Stimulated activated CD8-positive, alpha-beta memory T cell treated with anti-CD3 and anti-CD28 coated beads, Interleukin-15, amount 100 ng/mL, for 4 hours (primary cell): ENCODE measurements around the gene CEP78.

ENCODE experiments used
- DNase-seq, 2 donors: peaks; one replicate each; pipeline ENCODE4 v3.0.0-alpha.2; 2020; ENCODE audit warnings: low read depth in 2 of 2

CEP78 gene

DNA sequence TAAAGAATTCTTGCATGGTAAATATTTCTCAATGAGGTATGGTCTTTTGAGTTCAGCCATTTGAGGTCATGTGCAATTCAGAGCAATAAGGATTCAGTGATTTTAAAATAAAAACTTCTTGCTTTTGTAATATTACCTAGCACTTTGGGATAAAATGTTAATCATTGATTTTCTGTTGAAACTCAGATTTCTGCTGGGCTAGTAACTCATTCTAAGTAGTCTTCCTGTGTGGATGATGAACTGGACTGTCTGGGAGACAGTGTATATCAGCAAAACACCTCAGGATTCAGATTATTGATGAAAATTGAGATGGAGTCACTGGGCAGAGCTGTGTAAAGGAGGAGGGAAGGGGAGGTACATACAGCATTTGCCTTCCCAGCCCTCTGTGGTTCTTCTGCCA is 50.2 kb downstream of the CEP78 start:
- DNase-seq = no peak

DNA sequence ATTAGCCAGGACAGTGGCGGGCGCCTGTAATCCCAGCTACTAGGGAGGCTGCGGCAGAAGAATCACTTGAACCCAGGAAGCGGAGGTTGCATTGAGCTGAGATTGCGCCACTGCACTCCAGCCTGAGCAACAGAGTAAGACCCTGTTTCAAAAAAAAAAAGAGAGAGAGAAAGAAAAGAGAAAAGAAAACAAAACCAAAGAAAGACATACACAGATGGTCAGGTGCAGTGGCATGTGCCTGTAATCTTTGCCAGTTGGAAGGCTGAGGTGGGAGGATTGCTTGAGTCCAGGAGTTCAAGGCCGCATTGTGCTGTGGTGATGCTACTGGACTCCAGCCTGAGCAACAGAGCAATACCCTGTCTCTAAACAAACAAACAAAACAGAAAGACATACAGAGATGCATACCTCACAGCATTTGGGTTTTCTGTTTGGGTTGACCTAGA is 51.1 kb downstream of the CEP78 start:
- DNase-seq = no peak

DNA sequence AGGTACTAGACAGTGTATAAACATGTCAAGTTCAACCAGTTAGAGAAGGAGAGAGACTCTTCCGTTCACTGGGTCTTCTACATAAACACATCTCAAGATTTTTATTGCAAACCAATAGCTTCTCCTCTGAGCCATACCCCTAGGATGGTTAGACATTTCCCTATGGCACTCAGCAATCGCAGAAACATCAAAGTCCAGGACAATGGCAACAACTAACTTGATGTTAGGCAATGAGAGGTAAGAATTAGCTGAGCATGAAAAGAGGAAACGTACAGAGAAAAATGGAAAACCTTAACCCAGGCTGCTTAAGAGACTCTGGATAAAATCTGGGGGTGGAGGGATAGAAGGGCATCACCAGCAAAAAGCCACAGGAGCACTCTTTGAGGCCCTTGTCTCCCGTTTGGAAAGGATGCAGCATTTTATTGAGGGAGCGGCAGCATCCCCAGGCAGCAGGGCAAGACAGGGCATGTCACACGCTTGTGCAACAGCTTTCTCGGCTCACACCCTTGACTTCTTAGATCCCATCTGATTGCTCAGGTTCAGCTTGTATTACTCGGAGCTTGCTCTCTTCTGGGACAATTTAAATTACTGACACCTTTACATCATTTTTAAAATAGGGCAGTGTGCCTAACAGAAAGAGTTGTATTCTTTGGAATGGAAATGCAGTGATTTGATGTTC is 52.5 kb downstream of the CEP78 start:
- DNase-seq = no peak

DNA sequence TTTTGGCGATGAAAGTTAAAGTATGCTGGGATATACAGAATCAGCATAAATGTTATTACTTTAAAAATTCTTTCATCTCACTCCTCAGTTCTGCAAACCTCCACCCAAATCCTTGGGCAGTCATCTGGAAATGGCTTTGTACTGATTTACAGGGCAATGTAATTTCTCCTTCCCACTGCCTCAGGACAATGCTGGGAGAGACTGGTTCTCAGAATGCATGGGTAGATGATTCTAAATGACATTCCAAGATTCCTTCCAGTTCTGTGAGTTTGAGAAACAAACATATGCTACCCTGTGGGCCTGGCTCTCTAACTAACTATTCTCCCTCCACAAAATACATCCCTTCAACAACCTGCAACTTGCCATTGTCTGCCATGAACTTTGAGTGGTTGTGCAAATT is 53.6 kb downstream of the CEP78 start:
- no peak for DNase-seq

DNA sequence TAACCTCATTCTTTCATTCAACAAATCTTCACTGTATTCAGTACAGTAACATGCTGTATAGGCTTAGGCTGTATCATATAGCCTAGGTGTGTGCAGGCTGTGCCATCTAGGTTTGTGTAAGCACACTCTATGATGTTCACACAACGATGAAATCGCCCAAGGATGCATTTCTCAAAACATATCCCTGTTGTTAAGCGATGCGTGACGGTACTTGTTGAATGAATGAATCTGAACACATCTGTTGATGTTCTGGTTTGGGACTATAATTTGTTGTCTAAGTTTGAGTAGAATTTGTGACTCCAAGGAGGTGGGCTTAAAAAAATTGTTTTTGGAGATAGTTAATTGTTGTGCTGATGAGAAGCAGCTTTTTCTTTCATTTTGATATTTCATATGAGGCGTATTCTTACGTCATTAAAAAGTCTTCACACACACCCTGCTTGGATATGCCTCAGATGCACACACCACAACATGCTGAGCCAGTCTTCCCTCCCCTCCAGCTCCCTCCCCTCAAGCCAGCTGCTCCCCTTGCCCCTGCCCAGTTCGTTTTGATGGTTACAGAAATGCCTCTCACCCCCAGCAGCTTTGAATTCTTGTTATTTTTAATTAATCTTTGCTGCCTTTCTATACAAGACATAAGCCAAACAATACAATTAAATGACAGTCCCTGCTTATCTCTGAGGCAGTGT is 55.5 kb downstream of the CEP78 start:
- DNase-seq = no peak

DNA sequence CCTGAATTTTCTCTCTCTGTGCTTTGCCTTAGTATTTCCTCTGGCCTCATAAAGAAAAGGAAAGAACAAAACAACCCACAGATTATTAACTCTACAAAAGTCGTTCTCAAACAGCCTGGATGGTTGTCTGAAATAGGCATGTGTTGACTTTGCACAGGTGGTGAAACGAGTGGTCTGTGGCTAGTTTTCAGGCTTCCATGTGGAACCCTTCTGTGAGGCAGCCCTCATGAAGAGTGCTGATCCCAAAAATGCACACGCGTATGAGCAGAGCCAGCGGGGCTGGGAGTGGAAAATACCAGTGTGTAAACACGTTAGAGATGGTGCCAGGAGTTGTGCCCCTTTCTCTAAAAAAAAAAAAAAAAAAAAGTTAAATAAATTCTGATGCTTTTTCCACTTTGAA is 56.2 kb downstream of the CEP78 start:
- DNase-seq = no peak

DNA sequence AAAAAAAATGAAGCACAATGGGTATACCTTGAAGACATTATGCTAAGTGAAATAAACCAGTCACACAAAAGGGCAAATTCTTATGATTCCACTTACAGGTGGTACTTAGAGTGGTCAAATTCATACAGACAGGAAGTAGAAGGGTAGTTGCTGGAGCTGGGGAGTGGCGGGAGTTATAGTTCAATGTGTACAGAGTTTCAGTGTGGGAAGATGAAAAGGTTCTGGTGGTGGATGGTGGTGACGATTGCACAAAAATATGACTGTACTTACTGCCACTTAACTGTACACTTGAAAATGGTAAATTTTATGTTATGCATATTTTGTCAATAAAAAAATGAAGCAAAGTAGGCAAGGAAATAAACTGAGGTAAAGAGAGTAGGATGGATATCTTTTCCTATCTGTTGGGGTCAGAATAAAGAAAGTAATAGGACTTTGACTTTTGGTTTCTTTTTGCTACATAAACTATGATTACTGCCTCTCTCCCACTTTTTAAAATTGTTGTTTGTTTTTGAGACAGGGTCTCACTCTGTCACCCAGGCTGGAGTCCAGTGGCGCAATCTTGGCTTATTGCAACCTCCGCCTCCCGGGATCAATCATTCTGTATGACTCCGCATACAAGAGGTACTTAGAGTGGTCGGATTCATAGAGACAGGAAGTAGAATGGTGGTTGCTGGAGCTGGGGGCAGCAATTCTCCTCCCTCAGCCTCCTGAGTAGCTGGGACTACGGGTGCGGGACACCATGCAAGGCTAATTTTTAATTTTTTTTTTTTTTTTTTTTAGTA is 57.0 kb downstream of the CEP78 start:
- no peak for DNase-seq

DNA sequence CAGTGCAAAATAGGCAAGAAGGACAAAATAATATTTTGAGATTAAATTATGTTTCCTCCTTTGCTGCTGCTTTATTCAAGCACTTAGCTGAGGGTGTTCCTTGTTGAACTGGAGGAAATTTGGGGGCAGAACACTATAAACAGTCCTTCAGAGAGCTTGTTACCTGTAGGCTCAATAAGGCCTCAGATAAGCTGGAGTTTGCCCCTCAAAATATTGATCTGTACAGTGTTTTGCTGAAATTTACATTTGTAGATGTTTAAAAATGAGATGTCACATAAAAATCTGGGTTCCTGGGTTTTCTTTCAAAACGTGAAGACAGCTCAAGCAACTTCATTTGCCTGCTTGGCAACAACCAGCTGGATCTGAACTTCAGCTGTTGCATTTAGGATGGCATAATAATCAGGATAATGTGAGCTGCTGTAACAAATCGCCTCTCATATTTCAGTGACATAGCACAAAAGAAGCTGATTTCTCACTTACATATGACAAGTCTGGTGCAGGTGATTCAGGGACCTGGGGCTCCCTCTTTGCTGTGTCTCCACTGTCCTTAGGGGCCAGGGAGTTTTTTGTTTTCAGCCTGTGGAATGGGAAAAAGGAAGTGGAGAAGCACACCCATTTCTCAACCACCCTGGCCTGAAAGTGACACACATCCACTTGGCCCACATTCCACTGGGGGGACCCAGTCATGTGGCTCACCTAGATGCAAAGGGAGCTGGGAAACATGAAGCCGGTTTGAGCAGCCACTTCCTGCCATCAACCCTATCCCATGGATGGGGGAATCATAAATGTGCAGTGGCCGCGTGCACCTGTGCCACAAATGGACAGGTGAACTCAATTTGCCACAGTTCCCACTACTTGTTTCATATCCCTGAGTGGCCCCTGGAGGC is 58.7 kb downstream of the CEP78 start:
- no peak for DNase-seq

DNA sequence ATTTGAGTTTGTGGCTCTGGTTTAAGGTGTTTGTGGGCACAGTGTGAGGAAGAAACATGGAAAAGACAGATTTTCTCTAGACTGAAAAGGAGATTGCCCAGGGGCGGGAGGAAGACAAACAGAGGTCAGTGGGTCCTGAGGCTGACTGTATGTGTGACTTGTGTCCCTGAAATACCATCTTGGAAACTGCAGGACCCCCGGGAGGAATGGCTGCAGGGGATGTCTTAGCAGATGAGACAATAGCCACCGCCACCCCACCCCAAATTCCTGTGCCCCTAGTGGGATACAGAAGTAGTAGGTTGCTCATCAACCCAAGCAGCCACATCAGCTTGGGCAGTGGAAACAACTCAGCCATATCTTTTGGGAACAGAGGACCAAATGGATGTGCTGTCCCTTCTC is 59.3 kb downstream of the CEP78 start:
- DNase-seq = no peak

DNA sequence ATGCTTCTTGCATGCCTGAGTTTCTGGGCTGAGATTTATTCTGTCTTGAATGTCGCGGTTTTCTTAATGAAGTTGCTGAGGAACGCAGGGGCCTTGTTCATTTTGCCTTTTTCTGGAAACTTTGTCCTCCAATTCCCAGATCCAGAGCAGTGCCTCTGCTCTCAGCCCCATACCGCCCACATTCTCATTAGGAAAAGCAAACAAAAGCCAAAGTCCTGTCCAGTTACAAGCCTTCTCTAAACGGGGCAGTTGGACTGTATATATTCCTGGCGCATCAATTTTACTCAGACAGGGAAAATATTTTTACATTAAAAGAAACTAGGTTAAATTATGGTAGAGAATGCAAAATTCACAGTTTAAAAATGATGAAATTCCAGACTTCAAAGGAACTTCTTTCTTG is 59.9 kb downstream of the CEP78 start:
- DNase-seq = no peak

DNA sequence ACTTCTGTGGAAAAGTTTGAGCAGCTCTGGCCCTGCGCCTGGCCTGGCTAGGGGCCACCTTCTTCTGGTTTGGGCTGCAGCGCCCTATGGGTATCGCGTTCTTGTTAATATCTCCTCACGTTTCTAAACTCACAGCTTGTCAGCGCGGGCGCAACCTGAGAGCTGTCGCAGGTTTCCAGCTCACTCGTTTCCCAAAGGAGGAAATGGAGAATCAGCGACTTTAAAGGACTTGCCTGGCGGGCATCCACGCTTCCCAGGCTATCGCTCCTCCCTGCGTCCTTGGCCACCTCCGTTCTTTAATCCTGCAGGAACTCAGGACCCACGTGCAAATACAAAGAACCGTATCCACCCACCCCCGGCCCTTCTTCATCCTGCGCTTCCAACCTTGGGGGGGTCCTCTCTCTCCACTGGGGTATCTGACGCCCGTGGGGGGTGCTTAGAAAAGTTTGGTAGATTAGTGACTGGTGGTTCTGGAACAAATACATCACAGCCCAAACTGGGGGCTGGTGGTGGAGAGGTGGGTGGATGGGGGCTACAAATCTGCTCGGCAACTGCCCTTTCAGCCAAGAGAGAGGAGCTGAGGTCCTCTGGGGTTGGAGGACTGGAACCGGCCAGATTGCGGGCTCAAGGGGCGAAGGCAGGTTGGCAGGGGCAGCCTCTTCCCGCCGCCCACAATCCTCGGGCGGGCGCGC is 60.5 kb downstream of the CEP78 start:
- peak in 1 of 2 donors; percentile 23 for DNase-seq

DNA sequence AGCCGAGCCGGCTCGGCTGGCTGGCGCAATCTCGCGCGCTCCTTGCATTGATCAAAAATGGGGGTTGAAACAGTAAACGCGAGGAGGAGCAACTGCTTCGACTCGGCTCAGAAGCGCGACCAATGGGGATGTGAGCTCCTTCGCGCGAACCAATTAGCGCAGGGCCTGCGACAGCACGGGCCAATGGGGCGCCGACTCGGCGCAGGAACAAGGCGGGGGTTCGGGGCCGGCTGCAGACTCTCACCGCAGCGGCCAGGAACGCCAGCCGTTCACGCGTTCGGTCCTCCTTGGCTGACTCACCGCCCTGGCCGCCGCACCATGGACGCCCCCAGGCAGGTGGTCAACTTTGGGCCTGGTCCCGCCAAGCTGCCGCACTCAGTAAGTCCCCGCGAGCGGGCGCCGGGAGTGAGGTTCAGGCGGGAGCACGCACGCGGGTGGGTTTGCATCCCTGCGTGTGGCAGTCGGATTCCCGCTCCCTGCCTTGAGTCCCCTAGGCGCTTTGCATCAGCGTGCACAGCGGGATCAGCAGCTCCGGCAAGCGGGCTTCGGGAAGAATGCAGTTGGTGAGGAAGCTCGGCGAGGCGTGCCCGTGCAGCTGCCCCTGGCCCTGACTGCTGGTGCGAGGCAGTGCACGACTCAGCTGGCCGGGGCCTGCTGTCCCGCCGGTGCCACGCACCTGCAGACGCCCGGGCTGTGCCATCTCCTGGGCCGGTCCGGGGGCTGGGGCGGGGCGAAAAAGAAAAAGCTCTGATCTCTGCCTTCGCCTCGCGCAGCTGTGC is 61.2 kb downstream of the CEP78 start, which contains the start of gene PSAT1:
PSAT1 (plus strand) TSS at position 233 of the 779 bp plus-strand sequence; CDS start at position 319, 86 bp downstream.
- peak; percentile 76 to 81 for DNase-seq

DNA sequence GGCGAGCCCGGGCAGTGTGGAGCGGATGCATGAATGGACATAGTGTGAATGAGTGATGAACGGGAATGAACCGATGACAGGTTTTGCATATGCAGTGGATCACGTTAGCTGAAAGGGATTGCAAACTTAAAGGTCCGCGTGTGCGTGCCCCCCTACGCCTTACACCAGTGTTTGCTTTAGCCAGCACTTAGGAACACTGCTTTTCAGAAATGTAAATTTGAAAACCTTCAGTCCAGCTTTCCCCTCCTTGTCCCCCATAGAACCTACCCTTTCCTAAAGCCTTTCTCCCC is 61.7 kb downstream of the CEP78 start:
- DNase-seq = no peak

DNA sequence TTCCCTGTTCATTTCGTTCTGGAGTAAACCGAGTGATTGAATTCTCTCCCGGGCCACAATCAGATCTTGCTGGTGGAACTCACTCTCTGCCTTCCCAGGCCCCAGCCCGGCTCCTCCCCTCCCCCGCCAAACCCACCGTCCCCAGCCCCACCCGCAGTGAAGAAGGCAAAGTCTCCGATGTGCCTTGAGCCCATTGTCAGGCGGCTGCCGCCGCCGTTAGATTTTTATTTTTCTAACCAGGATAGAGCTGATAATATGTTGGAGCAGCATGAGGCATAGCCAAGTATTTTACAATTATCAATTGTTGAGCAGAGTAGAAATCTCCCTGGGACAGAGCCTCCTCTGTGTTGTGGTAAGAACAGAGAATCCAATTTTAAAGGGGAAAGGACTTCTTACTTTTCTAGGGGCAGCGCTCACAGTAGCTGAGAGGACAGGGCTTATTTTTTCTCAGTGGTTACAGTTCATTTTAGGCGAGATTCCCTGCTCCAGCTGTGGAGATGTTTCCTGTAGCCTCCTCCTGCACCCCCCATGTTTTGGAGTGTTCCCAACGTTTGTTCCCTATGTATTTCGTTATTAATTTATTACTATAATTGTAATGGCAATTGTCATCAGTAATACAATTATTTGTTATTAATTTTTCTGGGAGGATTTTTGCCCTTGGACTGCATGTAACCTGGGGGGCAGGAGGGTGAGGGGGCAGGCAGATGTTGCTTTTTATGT is 62.3 kb downstream of the CEP78 start:
- no peak for DNase-seq

DNA sequence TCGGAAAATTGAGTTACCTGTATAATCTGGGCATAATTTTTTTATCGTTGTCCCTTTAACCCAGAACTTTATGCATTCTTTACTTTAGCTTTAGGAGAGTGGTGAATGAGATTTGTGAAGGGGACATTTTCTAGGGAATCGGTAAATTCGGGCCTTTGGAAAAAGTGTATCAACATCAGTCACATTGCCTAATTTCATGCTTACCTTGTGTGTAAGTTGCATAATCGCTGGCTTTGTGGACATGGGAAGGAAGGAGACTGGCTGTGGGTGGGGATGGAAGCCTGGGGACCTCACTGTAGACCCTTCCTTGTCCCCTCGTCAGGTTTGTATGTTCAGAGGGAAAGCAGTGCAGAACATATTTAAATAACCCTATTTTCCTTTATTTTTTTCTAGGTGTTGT is 64.3 kb downstream of the CEP78 start:
- no peak for DNase-seq

DNA sequence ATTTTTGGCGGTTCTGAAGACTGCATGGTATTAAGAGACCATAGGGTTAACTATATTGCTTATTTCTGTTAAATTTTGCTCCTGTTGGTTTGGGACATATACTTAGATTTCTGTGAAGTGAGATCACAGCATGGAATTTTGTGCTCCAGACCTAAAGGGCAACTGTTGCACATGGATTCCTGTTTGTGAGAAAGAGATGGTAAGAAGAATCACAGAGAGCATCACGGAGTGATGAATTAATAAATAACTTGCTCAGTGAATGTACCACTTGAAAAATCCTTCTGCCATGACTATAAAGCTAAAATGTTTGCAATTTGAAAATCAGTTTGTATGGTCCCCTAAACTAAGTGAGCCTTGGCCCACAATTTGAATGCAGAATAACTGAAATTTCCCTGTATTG is 65.6 kb downstream of the CEP78 start:
- no peak for DNase-seq

DNA sequence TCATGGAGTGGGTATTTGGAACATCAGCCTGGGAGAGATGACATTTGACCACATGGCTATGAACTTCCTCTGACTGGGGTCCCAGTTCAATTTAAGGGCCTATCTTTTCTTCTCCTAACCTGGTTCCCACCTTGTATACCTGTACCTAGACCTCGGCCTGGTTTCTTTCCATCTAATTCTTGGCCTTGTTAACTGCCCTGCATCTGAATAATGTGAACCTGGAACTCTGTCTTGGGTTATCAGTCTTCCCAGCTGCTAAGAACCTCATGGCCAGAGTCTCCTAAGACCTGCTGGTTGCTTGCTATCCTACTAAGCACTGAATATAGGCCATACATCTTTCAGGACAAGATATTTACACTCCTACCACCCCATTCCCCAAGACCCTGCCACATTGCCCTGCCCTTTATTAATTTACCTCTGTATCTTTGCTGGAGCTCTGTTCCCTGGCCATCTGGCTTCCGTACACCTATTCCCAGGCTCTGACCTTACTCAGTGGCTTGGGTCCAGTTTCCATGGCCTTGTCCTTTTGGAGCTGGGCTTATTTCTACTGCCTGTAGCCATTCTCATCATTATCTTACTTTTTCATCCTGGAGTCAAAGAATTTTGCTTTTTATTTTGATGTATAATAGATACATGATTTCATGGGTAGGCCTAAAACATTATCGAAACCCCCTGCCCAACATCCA is 67.6 kb downstream of the CEP78 start:
- DNase-seq = no peak

DNA sequence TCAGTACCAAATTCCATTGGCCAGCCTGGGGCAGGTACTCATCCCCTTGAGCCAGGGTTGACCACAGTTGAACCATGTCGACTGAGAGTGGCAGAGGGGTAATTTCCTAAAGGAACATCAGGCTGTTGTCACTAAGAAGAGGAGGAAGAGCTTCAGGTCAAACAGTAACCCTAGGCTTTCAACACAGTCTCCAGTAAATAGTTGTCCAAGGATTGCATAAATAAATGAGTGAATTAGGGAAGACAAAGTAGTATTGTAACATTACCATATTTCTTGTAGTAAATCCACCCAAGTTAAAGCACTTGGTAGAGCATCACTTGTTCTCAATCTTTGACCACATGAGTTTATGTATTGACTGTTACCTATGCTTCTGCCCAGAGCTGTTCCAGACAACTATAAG is 68.5 kb downstream of the CEP78 start:
- DNase-seq = no peak
